Left forelimb (tissue), 1 donor: Measurements from ENCODE around the gene SCAMP1.
"Not testable (repeated sequence)": the region's sequence is repeated elsewhere in the genome, so short reads cannot be mapped to it uniquely, and the experiment has no call there.

Source experiments
- DNase-seq: peaks from one replicate; pipeline ENCODE4 v3.0.0-alpha.2; 2018; ENCODE audit warnings: low spot score

Gene SCAMP1

DNA sequence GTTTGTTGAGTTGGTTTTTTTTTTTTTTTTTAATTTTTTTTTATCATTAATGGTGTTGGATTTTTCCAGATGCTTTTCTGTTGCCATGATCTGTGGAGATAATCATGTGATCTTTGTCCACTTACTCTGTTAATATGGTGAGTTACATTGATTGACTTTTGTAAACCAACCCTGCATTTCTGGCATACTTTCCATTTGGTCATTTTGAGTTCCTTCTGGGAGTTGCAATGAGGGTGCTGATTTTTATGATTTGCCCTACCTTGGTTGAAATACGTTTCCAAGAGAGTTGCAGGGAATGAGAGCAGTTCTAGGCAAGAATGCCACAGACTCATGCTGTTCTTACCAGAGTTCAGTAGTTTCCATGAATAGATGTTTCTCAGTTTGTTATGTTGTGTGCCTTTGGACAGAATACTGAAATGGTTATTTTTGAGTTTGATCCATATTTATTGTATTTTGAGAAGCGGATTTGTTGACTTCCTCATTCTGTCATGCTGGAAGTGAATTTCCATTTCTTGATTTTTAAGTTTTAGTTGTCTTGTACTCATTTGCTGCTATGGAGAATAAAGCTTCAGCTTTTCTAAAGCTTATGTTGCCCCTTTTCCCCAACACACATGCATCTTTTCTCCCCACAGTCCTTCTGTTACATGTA lies 69.0 kb downstream of the SCAMP1 start:
- DNase-seq, result no peak

DNA sequence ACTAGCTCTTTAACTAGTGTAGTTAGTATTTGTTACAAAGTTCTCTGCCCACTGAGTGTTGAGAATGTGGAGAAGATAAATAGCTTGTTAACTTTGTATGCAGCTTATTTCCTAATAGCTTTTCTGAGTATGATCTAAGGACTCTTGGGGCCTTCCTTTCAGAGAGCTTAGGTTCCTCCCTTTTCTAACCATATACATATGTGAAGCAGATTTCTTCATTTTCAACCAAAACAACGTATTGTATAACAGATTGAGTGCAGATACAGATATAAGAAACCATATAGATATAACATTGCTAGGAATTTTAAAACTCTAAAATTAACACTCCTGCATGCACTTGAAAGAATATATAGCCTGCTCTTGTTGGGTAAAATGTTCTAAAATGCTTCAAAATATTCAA lies 70.4 kb downstream of the SCAMP1 start:
- DNase-seq, result no peak

GRCh38 chr5:78433972-78434371 lies 73.6 kb downstream of the SCAMP1 start:
- no peak for DNase-seq

DNA sequence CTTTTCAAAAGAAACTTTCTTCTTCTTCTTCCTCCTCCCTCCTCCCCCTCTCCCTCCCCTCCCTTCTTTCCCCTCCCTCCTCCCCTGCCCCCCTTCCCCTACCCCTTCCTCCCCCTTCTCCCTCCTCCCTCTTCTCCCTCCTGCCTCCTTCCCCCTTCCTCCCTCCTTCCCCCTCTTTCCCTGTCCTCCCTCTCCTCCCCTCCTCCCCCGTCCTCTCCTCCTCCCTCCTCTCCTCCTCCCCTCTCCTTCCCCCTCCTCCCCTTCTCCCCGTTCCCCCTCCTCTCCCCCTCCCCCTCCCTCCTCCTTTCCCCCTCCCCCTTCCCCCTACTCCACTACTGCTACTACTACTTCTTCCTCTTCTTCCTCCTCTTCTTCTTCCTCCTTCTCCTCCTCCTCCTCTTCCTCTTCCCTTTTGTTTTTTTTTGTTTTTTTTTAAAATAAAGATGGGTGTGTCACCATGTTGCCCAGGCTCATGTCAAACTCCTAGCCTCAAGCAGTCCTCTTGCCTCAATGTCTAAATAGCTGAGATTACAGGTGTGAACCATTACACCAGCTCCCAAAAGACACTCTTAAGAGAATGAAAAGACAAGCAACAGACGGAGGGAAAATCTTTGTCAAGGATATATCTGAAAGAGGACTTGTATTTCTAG lies 87.5 kb downstream of the SCAMP1 start:
- no peak for DNase-seq

DNA sequence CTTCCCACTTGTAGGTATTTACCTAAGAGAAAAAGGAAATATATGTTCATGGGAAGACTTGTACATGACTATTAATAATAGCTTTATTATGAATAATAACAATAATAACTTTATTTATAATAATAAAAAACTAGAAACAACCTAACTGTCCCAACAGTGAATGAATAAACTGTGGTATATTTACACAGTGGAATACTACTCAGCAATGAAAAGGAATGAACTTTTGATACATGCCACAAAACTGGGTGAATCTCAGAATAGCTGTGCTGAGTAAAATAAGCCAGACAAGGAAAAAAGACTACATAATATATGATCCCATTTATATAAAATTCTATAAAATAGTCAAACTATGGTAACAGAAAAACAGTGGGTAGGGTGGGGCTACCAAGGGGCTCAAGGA lies 88.7 kb downstream of the SCAMP1 start:
- DNase-seq, result no peak

- DNase-seq, result not testable (repeated sequence)
Observed at GRCh38 chr5:78457507-78457906, 97.1 kb downstream of the SCAMP1 start.

DNA sequence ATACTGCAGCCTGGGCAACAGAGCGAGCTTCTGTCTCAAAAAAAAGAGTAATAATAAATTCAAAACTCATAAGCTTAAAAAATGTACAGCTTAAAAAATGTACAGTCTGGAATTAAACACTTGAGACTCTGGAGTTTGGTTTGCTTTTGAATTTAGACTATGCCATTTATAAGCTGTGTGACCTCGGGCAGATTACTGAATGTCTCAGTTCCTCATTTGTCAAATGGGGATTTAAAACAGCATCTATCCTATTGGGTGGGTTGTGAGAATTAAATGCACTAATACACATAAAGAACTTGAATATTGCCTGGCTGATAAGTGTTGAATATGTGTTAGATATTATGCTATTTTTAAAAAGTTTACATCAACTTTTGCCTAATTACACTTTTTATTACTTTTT lies 98.4 kb downstream of the SCAMP1 start:
- DNase-seq, result no peak

GRCh38 chr5:78467140-78467539 lies 106.7 kb downstream of the SCAMP1 start:
- no peak for DNase-seq

- no peak for DNase-seq
Observed at GRCh38 chr5:78467752-78468357, 107.4 kb downstream of the SCAMP1 start.

- DNase-seq, result no peak
Observed at GRCh38 chr5:78471896-78472295, 111.5 kb downstream of the SCAMP1 start.

DNA sequence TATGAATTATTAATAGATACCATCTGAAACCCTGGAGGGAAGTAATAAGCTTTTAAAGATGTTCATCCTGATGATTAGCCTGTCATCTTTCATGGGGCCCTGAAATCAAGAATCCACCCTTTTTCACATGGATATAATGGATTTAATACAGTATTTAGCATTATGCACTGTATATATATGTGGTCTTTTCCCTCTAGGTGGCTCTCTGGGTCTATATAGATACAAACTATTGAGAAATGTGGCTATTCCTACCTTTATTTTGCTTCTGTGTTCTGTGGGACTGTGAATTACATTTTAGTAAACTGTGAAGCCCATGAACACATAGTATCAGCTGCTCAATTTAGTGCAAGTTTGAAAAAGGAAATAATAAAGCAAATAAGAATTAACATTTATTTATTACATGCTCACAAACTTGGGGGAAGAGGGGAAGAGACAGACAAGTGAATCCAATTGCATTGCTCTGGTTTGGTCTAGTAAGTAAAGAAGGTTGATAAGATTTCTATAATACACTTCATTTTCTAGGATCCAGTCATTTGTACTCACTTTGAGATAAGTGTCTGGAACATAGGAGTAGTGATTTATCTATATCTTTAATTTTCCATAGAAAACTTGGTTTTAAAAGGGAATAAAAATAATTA lies 112.2 kb downstream of the SCAMP1 start:
- no peak for DNase-seq

DNA sequence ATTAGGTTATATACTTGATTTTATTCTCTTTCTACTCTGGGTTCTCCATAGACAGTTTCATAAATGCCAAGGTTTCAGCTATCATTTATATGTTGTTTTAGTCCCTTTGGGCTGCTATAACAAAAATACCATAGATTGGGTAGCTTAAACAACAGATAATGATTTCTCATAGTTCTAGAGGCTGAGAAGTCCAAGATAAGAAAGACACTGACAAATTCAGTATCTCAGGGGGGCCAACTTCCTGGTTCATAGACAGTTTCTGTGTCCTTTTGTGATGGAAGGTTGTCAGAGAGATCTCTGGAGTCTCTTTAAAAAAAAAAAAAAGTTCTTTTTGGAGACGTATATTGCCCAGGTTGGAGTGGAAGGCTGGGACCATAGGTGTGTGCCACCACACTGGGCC lies 113.3 kb downstream of the SCAMP1 start:
- no peak for DNase-seq

DNA sequence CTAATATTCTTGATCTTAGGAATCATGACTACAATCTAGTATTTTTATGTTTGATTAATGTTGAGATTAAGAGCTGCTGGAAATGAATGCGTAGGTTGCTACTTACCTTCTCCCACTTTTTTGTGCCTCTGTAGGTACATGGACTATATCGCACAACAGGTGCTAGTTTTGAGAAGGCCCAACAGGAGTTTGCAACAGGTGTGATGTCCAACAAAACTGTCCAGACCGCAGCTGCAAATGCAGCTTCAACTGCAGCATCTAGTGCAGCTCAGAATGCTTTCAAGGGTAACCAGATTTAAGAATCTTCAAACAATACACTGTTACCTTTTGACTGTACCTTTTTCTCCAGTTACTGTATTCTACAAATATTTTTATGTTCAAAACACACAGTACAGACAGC lies 115.0 kb downstream of the SCAMP1 start:
- no peak for DNase-seq

DNA sequence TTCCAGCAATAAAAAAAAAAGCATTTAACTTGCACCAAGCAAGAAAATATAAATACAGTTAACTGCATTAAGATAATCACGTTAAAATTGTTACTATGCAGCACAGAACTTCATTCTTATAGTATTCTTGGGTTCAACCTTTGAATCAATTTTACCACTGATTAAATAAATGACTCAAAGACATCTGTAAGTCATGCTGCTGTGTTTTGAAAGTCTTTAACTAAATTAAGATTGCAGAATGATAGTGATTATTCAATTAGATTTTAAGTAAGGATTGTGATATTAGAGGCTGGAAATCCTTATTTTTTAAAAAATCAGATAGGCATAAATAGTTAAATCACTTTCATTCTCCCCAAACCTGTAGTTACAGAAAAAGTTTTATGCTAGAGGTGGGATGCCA lies 116.4 kb downstream of the SCAMP1 start:
- DNase-seq, result no peak

DNA sequence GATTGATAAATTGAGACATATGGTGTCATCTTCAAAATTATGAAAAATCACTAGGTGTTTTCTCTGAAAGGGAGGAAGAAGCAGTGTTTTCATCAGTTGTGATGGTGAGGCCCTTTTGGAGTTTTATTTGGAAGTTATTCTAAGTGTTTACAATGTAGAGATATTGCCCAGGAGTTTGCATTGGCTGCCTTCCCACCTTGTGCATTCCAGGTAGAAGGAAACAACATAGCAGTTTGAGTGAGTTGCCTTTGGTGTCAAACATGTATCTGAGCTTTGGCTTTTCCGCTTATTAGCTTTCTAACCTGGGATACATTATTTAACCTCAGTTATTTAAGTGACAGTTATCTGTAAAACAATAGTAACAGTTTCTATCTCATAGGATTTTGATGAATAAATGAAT lies 122.5 kb downstream of the SCAMP1 start:
- DNase-seq, result no peak

DNA sequence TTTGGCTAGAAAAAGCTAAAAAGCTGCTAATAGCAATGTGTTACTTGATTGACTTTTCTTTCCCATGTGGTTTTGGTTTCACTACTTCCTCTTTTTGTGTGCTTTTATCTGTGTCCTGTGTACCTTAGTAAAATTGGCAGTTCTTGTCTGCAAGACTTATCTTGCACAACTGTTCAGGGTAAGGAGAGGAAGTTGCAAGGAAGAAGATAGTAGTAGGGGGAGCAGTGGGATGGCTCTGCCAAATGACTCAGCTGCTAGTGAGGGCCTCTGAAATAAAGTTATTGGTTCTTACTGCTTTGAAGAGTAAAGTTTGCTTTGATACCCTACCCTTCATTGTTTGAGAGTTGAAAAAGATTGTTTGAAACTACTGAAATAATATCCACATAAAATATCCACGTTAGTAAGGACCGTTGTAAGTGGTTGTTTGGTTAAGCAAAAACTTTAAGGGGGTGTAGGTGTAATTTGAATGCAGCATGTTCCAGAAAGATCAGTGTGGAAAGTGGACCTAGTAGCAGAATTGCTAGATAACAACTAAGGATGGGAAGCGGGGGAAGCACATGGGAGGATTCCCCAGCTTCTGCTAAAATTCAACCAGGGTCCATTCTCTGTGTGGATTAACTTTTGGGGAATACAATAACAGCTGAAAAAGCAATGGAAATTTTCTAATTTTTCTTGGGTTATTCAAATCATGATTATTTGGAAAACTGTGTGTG lies 123.5 kb downstream of the SCAMP1 start:
- no peak for DNase-seq

GRCh38 chr5:78486218-78486617 lies 125.8 kb downstream of the SCAMP1 start:
- DNase-seq, result no peak

DNA sequence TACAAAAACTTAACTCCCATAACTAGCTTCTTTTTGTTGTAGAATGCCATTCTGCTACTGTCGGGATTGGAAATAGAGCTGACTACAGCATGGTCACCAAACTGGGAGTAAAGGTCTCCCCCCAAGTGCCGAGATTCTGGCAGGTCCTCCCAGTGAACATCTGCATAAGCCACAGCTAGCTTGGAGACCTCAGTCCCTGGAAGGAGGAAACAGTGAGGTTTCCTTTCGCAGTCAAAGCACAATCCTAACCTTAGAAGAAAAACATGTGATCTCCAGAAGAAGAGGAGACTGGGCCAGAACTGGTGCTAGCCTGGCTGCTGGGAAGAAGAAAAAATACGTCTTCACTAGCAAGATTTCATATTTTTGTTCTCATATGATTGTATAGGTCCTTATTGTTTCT lies 127.4 kb downstream of the SCAMP1 start:
- DNase-seq, result no peak

DNA sequence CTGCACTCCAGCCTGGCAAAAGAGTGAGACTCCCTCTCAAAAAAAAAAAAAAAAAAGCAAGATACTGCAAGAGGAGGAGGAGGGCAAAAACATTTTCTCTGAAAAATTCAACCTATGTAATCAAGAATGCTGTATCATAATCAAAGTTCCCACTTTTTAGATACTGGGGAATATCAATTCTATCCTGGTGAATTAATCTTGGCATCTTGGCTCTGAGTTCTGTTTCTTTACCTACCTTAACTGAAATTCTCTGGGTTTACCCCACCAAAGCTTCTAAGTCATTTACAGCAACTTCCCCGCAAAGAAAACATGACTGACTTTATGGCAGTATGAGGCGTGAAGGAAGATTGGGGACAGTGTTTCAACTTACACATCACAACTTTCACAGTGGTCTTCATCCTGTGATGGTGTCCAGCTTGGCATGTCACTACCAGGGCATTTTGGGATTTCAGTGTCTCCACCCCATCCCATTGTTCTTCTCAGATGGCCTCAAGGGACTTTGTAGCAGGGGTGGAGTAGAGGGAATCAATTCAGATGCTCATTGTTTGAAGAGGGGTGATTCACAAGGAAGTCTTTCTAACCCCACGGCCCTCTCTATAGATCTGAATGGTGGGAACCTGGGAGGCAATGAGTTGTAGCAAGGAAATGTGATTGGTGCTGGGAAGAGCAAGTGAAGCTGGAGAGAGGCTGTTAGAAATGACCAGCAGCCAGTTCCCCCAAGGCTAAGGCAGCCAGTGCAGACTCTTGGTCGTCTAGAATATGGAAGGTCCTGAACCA lies 130.5 kb downstream of the SCAMP1 start:
- DNase-seq, result no peak

DNA sequence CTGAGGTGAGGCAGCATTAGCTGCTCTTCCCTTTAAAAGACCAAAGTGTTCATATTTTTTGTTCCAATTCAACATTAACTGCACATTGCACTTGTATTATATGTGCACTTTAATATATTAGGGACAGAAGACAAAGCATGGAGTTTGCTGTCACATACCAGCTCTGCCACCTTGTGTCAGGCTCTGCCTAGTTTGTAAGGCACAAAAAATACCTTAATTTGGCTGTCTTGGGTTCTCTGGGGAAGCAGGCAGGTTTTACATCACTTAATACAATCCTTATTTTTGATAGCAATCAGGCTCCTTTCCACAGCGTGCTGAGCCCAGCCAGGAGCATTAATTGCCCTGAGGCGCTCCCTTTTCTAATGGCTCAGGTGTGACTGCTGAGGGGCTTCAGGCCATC lies 131.8 kb downstream of the SCAMP1 start:
- no peak for DNase-seq

DNA sequence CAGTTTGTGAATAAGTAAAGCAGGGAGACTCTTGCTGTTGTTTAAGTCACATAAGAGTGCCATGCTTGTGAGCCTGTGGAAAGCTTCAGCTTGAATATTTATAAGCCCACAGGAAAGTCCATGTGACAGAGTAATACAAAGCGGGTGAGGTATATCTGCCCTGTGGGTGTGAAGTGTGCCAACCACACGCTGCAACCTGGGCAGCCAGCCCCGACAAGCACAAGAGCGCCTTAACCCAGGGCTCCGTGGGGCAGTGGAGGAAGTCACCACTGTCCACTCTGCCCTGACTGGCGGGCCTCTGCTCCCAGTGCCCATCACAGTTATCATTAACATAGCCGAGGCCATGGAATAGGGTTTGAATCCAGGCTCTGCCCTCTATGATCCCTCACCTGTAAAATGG lies 132.2 kb downstream of the SCAMP1 start:
- DNase-seq, result no peak

DNA sequence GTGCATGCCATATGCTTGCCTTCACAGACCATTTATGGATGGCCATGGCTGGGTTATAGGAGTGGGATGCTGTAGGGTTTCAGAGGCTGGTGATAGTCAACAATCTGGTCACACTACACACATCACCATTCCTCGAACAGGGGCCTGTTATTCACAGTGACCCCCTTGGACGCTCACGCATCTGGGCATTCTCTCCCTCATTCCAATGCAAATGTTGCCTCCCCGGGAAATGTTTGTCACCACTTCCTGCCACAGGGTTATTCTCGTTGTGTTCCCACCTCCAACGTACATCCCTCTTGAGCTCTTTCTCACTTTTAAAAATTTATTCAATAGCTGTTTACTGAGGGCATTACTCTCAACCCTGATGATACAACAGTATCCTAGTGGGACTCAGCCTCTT lies 135.4 kb downstream of the SCAMP1 start:
- no peak for DNase-seq
